PC-3 (cell line): ENCODE results near the gene DDX39B. TPM values are rescaled to one million over a fixed set of nuclear protein-coding genes. Genes with fewer than 3 reads are reported as not detected.

Source experiments
- ATAC-seq: fragments of 200-7000 bp; cut with Tn5 transposase; 2 replicates; pipeline ENCODE4 v1.9.1; 2020; ENCODE audit warnings: mild to moderate bottlenecking, moderate library complexity
- BruUV-seq: library from RNA; stranded (reverse); fragments of 400-500 nt; replicated peaks from 2 replicates; lab custom pipeline; 2021; lab: Mats Ljungman, UMichigan
- CTCF ChIA-PET: fragments of 300-600 bp; sonication (Branson Sonifier 250); formaldehyde crosslinking; loops from one replicate; lab custom pipeline; 2022; ENCODE audit warnings: antibody characterized with exemption; lab: Charles Lee
- POLR2A ChIA-PET: fragments of 300-600 bp; sonication (Branson Sonifier 250); formaldehyde crosslinking; loops from one replicate; lab custom pipeline; 2022; ENCODE audit warnings: antibody characterized with exemption; ENCODE audit not compliant: unreplicated experiment; lab: Charles Lee
- DNase-seq: peaks from one replicate; pipeline ENCODE4 v3.0.0-alpha.2; 2015
- H2AFZ ChIP-seq: fragments of 300-600 bp; sonication (generic); 2 replicates; pipeline ENCODE4 v1.6.0; 2016; ENCODE audit warnings: antibody characterized with exemption, low read length
- H3F3A ChIP-seq: fragments of 300-600 bp; sonication (generic); one replicate; pipeline ENCODE4 v1.6.0; 2017; ENCODE audit warnings: antibody characterized with exemption, low read length, control low read depth, mild to moderate bottlenecking; ENCODE audit not compliant: unreplicated experiment
- H3K27ac ChIP-seq: fragments of 300-600 bp; sonication (generic); 2 replicates; pipeline ENCODE4 v1.5.1; 2016; ENCODE audit warnings: mild to moderate bottlenecking, low read length
- H3K27me3 ChIP-seq: fragments of 300-600 bp; sonication (generic); 2 replicates; pipeline ENCODE4 v1.6.1; 2016; ENCODE audit warnings: low read length, mixed read lengths
- H3K36me3 ChIP-seq: fragments of 300-600 bp; sonication (generic); 2 replicates; pipeline ENCODE4 v1.6.1; 2016; ENCODE audit warnings: low read depth, mixed run types, low read length, mixed read lengths
- H3K4me1 ChIP-seq: fragments of 300-600 bp; sonication (generic); 2 replicates; pipeline ENCODE4 v1.5.1; 2016; ENCODE audit warnings: low read length; ENCODE audit not compliant: insufficient read depth
- H3K4me2 ChIP-seq: fragments of 300-600 bp; sonication (generic); 2 replicates; pipeline ENCODE4 v1.6.0; 2016; ENCODE audit warnings: low read length
- H3K4me3 ChIP-seq: fragments of 300-600 bp; sonication (generic); 2 replicates; pipeline ENCODE4 v1.5.1; 2016; ENCODE audit warnings: mild to moderate bottlenecking, low read length, mixed read lengths
- H3K79me2 ChIP-seq: fragments of 300-600 bp; sonication (generic); 2 replicates; pipeline ENCODE4 v1.6.1; 2017; ENCODE audit warnings: low read length, mixed read lengths
- H3K9ac ChIP-seq: fragments of 300-600 bp; sonication (generic); 2 replicates; pipeline ENCODE4 v1.6.0; 2016; ENCODE audit warnings: mild to moderate bottlenecking, low read length
- H3K9me2 ChIP-seq: fragments of 300-600 bp; sonication (generic); replicated peaks from 2 replicates; pipeline ENCODE4 v1.6.1; 2016; ENCODE audit warnings: mixed run types, low read length, mixed read lengths
- H3K9me3 ChIP-seq: fragments of 300-600 bp; sonication (generic); 2 replicates; pipeline ENCODE4 v1.6.1; 2016; ENCODE audit warnings: low read length, mixed read lengths
- H4K20me1 ChIP-seq: fragments of 300-600 bp; sonication (generic); 2 replicates; pipeline ENCODE4 v1.6.1; 2016; ENCODE audit warnings: low read length, mixed read lengths
- CTCF ChIP-seq: fragments of 300-600 bp; sonication (generic); conservative IDR thresholded peaks from 2 replicates; pipeline ENCODE4 v1.5.1; 2017; ENCODE audit warnings: antibody characterized with exemption, low read depth, mild to moderate bottlenecking, low read length
- EZH2 ChIP-seq: fragments of 300-600 bp; sonication (generic); IDR thresholded peaks from one replicate; pipeline ENCODE4 v1.6.1; 2017; ENCODE audit warnings: antibody characterized with exemption, mild to moderate bottlenecking, low read length; ENCODE audit not compliant: unreplicated experiment
- EZH2phosphoT487 ChIP-seq: fragments of 300-600 bp; sonication (generic); IDR thresholded peaks from 2 replicates; pipeline ENCODE4 v1.6.1; 2018; ENCODE audit warnings: mild to moderate bottlenecking, antibody characterized with exemption, low read length, borderline replicate concordance
- intact Hi-C: fragments of 100-400 bp; cut with micrococcal nuclease; formaldehyde crosslinking; loops from 2 replicates; pipeline ENCODE4 v1.9.0; 2023
- total RNA-seq: library from RNA; depleted of rRNA; stranded (reverse); fragments of >200 nt; gene quantifications from 2 replicates; pipeline ENCODE4 v1.2.3, GENCODE V29; 2014

DDX39B gene
- total RNA-seq, 1 experiment from 2014 or later, result 465 TPM

- intact Hi-C loops, result loop anchor here (5.0 kb wide), 1 partner anchor 122 kb away; the partner anchor contains the start of genes CSNK2B and LY6G5B
- ATAC-seq (no peak), DNase-seq (no peak)
- Histone ChIP-seq H3K9me3 (no peaks in the 10 kb centered on the region), H3K4me1 (peaks cover 20% of the 10 kb centered on the region), H3F3A (no peaks in the 10 kb centered on the region), H3K4me3 (no peak overlapping the region), H2AFZ (no peak overlapping the region), H3K4me2 (no peak overlapping the region), H3K9ac (no peak overlapping the region), H3K27ac (no peak overlapping the region), H3K79me2 (peaks cover 49% of the 10 kb centered on the region), H4K20me1 (peaks cover 8% of the 10 kb centered on the region), H3K36me3 (peaks cover 12% of the 10 kb centered on the region), H3K27me3 (no peaks in the 10 kb centered on the region), H3K9me2 (no peaks in the 10 kb centered on the region)
- CTCF ChIA-PET, result no interaction called here
- BruUV-seq, result no TSS peak
- TF ChIP-seq EZH2 (no peak), CTCF (no peak), EZH2phosphoT487 (no peak)
- POLR2A ChIA-PET, result no interaction called here
Measured at GRCh38 chr6:31545291-31545690, 3.5 kb upstream of the DDX39B start.

GRCh38 chr6:31544676-31545075, 2.9 kb upstream of the DDX39B start:
- Histone ChIP-seq H3K27me3 (no peaks in the 10 kb centered on the region), H2AFZ (no peak overlapping the region), H3K4me3 (no peak overlapping the region), H3K36me3 (peaks cover 18% of the 10 kb centered on the region), H4K20me1 (peaks cover 14% of the 10 kb centered on the region), H3K4me2 (no peak overlapping the region), H3K9ac (no peak overlapping the region), H3K27ac (no peak overlapping the region), H3F3A (no peaks in the 10 kb centered on the region), H3K9me3 (no peaks in the 10 kb centered on the region), H3K4me1 (peaks cover 25% of the 10 kb centered on the region), H3K9me2 (no peaks in the 10 kb centered on the region), H3K79me2 (peaks cover 54% of the 10 kb centered on the region)
- ChIA-PET CTCF (no interaction called here), POLR2A (no interaction called here)
- no peak for DNase-seq
- BruUV-seq, result no TSS peak
- intact Hi-C loops, result loop anchor here (5.0 kb wide), 1 partner anchor 123 kb away; the partner anchor contains the start of genes CSNK2B and LY6G5B
- no peak for ATAC-seq
- TF ChIP-seq CTCF (no peak), EZH2 (no peak), EZH2phosphoT487 (no peak)

- Histone ChIP-seq H3K4me1 (peaks cover 31% of the 10 kb centered on the region), H3F3A (no peaks in the 10 kb centered on the region), H3K9ac (no peak overlapping the region), H3K4me3 (no peak overlapping the region), H2AFZ (no peak overlapping the region), H3K27me3 (no peaks in the 10 kb centered on the region), H3K9me3 (no peaks in the 10 kb centered on the region), H3K27ac (no peak overlapping the region), H3K79me2 (peaks cover 54% of the 10 kb centered on the region), H3K9me2 (no peaks in the 10 kb centered on the region), H3K4me2 (no peak overlapping the region; the same call in 1 of the 2 replicates), H4K20me1 (peaks cover 24% of the 10 kb centered on the region), H3K36me3 (peaks cover 21% of the 10 kb centered on the region)
- DNase-seq, result no peak
- no peak for TF ChIP-seq EZH2
- TF ChIP-seq EZH2phosphoT487, result no peak
- intact Hi-C loops, result no loop called here
- ChIA-PET POLR2A (no interaction called here), CTCF (no interaction called here)
- BruUV-seq, result no TSS peak
- ATAC-seq, result no peak
Measured at GRCh38 chr6:31543639-31544038, 1.8 kb upstream of the DDX39B start.
